HG02852 (cell line): ENCODE measurements around the gene MACO1.
A peak's percentile ranks its signal among the peaks of the same experiment; 100 is the strongest.
"Not testable (repeated sequence)": the region's sequence is repeated elsewhere in the genome, so short reads cannot be mapped to it uniquely, and the experiment has no call there.

Source experiments
- ATAC-seq: cut with Tn5 transposase; IDR thresholded peaks from one replicate; pipeline ENCODE4 v1.9.1; 2021; ENCODE audit warnings: mild to moderate bottlenecking, moderate library complexity; ENCODE audit not compliant: unreplicated experiment

Gene MACO1

DNA sequence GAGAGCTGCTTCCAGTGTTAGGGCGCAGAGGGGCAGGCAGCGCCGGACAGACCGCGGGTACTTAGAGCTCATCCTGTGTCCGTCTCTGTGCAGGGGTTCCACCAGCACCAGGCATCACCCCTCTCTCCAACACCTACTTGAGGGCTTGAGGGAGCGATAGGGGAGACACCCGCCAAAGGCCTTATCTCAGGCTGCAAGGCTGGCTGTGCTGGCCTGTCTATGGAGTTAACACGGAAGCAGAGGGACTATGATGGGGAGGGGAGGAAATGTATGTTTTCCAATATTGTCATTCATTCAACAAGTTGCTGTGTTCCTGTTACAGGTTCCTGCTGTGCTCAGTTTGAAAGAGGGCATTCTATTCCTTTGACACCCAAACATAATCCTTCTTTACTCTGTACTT lies 10.0 kb upstream of the MACO1 start, which contains the start of gene RHCE:
RHCE (minus strand) TSS at position 111 of the 400 bp plus-strand sequence; CDS start at position 72, 39 bp downstream.
- ATAC-seq = not testable (repeated sequence)

DNA sequence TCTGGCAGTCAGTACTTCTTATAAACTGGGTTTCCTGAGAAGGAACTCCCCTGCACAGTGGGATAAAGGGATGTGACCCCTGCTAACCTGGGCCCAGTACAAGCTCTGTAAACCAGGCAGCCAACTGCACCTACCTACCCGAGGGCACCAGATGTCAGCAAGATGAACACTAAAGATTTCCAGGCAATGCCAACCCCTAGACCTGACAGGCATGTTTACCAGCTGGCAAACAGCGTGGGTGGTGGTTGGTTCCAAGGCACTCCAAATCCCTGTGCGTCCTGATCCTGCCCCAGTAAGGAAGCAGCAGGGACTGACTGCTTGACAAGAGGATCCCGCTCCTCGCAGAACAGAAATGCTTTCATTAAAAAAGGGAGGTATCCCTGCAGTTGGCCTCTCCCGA lies 7.5 kb upstream of the MACO1 start:
- ATAC-seq = not testable (repeated sequence)

DNA sequence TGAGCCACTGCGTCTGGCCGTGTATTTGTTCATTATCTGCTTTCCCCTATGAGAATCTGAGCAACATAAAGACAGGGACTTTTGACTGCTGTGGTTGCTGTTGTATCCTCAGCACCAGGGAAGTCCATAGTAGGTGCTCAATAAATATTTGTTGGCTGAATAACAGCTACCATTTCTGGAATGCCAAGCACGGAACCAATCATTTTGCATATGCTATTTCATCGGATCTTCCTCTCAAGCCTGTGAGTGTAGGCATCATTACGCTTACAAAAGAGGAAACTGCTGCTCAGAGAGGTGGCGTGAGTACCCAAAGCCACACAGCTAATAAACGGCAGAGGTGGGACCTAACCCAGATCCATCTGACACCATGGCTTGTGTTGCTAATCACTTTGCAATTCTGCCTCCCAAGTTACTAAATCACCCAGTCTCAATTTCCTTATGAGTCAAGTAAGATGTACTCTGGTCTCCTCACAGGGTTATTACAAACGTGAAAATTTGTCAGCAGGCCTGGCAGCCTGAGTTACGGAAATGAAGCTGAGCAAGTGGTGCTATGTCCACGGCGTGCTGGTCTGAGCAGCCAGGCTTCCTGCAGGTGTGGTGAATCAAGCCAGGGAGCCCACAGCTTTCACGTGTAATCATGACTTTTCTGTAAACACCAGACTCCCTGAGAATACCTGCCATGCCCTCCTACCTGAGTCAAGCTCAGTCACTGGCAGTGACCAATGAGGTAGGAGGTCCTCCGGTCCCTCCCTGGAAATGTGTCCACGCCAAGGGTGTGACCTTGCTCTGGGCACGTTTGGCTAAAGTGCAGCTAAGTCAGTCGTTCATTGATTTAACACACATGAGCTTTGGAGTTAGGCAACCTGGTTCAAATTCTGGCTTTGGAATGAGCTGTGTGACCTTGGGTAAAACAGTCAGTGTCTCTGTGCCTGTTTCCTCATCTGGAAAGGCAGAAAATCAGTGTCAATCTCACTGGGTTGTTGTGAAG lies 5.3 kb upstream of the MACO1 start:
- ATAC-seq = no peak

DNA sequence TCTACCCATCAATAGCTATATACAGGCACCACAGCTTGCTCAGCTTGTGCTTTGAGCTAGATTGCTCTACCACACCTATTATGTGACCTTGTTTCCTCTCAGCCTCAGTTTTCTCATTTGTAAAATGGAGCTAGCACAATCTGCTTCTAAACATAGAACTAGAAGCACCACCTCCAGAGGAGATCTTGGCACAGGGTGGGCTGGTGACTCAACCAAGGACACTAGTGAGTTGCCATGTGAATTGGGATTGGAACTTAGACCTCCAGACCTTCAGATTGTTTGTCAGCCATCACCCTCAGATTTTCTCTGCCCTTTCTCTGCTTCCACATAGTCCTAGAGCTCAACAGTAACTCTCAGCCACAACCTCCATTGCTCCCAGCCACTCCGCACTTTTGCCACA lies 3.0 kb upstream of the MACO1 start:
- ATAC-seq = no peak

DNA sequence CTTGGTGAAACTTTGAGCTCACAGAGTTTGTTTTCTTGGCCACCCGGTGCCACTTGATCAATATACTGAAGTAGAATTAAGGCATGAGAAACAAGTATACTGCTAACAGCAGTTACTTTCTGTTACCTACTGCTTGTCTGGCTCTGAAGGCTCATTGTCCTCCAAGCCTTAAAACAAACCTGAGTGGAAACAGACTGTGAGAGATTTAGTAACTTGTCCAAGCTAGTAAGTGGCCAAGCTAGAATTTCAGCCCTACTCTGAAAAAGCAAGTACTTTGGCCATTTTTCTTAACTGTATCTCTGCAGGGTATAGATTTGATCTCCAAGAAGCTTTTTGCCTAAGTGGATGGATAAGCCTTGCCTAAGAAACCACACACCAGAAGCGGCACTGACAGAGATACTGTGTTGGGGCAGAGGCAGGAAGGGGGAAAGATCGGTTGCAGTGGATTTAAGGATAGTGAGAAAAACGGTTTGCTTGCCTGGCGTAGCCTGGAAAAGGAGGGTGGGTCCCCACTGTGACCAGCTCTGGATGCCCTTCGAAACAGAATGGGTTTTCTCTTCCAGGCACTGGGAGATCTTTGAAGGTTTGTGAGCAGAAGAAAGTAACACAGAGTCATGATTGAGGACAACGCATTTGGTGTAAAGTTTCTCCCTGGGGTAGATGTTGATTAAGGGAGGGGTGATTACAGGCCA lies 2.1 kb upstream of the MACO1 start:
- ATAC-seq = no peak

DNA sequence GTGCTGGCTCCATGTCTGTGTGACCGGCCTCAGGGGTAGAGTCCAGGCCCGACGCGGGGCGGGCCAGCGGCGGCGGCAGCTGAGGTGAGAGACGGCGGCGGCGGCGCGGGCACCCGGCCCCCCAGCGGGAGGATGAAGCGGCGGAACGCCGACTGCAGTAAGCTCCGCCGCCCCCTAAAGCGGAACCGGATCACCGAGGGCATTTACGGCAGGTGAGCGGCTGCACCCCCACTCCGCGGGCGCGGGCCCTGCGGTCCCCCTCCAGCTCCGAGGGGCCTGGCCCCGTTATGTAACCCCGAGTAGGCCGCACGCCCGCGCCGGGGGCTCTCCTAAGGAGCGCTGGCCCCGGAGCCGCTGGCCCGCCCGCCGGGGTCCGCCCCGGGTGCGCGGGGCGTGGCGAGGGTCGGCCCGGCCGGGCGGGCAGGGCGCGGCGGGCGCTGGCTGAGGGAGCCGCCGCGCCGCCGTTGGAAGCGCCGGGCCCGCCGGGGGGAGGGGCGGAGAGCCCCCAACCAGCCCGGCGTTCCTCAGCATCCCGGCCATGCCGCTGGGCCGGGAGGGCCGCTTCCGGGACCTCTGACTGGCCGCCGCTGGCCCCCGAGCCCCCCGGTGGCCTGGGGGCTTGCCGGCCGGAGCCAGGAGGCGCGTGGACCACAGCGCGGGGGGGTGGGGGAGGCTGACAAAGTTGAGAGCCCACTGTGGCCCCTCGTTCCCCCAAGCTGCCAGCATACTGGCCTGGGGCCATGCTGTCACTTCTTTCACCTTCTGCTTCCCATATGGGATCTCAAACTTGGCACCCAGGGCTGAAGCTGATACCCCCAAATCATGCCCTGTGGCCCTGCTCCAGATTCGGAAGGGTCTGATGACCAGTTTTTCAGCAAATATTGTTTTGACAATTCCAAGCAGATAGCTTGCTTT lies 527 bp downstream of the MACO1 start:
- peak; percentile 20 for ATAC-seq

DNA sequence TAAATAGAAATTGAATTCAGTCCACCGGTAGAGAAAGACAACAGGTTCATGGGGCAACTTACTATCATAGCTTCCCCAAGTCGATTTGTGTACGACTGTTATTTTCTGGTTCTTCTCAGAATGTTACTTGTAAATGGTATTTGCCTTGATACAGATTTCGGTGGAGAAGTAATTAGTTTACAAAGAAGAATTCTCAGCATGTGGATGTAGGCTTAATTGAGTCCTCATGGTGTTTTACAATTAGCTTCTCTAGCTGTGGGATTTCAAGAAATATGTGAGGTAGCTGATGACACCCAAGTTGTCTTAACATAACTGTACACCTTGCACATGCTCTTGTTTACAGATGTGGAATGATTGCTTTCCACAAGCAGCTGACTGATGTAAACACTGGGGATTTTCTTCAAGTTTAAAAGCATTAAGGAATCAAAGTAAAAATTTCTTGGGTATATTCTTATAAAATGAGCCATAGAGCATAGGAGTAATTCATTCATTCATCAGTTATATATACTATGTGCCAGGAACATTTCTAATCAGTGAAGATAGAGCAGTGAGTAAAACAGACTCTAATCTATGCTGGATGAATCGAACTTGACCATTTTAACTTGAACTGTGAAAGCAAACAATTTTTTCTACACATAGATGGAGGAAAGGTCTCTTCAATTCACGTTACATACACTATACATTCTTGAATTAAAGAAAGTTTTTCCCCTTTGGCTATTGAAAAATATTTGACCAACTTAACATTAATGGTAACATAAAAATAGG lies 1.4 kb downstream of the MACO1 start:
- ATAC-seq = no peak

DNA sequence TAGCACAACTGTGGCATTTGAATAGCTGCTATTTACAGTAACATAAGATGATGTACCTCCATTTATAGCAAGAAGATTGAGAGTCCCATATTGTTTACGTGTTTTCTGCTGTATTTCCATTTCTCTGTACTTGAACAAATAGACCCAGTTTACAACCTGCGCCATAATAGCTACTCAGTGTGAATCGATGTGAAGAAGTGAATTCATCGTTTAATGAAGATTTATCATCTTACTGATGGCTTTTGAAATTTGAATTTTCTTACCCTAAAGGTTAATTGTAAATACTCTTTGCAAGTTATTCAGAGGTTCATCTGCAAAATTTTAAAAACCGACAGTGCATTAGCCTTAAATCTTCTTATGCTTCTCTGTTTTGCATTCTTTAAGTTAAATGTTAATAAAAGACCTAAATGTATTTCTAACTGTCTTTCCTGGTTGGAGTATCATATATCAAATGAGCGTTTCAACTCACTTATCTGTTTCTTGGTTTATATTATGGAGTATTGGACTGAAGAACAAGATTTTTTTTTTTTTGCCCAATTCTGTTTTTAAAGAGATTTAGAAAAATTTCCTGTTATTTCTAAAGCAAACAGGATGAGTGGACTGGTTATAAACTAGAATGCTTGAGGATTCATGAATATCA lies 2.2 kb downstream of the MACO1 start:
- no peak for ATAC-seq

DNA sequence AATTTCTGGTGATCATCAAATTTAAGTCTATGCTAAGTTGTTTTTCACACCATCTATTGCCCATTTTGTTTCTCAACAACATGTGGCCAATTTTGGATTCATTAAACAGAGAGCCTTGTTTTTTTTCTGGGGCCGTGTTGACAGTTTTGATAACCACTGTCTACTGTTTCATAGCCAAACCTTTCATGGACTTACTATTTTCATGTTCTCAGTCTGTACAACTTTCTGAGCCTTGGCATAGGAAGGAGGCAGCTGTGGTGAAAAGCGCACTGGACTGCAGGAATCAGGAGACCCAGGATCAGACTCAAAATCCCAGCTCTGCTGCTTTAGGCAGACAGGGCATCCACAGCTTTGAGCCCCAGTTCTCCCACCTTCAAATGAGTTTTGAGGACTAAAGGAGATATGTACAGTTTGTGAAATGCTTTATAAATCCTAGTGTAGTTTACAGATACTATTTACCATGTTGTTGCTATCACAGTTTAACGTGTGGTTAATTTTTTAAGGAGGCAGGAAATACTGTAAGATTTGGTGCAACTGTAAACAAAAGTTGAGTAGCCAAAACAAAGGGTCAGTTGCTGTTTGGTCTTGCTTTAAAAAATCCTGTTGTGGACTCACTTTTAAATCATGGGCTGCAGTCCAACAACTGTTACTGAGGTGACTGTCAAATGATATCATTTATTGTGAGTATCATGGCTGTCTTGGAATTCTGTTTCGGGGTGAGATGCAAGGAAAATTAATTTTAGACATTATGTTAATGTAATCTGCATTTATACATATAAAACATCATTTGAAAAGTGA lies 2.9 kb downstream of the MACO1 start:
- no peak for ATAC-seq

DNA sequence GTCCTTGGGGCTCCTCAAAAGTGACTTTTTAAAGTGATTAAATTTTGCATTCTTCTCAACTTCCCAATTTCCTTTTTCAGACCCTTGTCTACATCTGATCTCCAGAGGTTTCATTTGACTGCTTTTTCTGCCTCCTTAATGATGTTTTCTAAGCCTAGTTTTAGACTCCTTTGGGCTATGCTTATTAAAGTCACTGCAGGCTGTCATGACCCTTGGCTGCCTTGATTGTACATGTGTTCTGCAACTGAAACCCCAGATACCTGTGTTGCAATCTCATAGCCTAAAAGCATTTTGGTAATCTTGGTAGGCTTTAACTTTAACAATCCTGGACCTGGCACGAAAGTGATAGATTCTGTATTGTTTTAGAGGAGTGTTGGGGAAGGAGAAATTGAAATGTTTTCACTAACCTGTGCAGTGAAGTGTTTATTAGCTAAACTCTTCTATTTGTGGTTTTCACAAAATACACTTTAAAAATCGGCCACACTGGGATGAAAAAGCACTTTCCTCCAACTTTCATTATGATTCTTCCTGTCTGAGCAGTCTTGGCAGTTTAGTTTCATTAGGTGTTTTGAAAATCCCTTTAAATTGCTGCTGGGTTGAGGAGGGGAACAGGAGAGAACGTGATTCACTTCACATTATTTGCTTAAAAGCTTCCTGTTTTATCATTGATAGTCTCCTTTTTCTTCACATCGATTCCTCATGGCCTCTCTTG lies 4.9 kb downstream of the MACO1 start:
- no peak for ATAC-seq

DNA sequence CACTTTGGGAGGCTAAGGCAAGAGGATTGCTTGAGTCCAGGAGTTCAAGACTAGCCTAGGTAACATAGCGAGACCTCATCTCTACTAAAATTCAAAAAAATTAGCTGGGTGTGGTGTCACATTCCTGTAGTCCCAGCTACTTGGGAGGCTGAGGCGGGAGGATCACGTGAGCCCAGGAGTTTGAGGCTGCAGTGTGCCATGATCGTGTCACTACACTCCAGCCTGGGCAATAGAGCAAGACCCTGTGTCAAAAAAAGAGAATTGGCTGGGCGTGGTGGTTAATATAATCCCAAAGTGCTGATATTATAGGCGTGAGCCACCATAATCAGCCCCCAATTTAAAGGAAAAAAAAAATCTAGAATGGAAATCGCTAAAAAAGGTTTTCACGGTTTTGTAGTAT lies 7.0 kb downstream of the MACO1 start:
- ATAC-seq = no peak

DNA sequence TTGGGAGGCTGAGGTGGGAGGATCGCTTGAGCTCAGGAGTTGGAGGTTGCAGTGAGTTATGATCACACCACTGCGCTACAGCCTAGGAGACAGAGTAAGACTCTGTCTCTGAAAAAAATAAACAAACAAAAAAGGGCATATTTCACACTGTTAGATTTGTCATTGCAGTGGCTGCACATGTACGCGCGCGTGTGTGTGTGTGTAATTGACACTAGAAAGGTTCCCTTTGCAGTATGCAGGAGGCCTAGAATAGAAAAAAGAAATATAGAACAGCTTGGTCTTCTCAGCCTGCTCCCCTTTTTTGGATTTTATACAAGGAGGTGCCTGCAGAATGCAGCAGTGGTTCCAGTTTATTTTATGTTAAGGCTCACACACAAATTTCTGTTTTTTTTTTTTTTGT lies 8.6 kb downstream of the MACO1 start:
- ATAC-seq = no peak

DNA sequence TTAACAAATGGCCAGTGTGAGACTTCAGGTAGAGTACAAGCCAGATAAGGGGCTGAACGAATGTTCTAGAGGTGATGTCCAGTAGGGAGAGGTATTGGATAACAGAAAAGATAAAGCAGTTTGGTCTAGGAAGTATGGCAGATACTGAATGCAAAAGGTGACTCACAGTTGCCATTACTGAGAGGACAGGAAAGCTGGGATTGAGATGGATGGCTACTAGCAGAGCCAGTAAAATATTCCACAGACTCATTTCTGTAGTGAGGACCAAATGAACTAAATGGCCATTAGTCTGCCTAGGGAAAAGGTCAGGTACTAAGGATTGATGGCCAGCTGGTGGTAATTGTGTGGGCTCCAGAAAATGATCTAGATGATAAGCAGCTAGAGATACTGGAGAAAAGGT lies 11.5 kb downstream of the MACO1 start:
- ATAC-seq = no peak

DNA sequence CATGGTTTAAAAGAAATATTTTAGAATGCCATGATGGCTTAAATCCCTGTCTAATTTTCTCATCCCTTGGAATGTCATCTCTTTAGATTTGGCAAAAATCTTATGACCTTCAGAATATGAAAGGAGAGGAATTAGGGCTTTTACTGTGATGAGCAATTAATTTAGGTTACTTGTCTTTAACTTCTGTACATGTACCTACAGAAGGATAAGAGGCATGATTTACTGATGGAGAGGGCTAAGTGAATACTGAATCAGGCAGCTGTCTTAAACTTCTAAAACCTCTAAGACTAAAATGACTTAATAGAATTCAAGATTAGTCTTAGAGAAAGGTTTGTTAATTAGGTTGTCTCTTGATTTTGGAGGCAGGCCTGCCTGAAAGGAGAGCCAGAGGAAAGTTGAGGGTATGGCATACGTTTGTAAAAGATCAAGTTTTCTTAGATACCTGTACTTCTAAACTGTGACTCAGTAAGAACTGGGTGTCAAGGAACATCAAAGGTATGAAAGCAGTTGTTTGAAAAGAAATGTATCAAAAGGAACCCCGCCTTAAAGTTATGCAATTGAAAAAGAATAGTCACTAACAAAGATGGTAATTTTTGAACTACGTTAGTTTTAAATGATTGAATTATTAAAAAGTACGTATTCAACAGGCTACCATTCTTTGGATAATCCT lies 12.5 kb downstream of the MACO1 start:
- no peak for ATAC-seq

DNA sequence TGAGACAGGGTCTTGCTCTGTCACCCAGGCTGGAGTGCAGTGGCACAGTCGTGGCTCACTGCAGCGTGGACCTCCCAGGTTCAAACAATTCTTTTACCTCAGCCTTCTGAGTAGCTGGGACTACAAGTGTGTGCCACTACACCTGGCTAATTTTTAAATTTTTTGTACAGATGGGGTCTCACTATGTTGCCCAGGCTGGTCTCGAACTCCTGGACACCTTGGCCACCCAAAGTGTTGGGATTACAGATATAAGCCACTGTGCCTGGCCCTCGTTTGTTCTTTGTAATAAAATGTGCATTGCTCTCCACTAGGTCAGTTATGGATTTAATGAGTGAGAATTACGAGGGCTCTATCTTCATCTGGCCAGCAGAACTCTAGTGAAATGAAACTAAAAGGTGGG lies 13.9 kb downstream of the MACO1 start:
- not testable (repeated sequence) for ATAC-seq

DNA sequence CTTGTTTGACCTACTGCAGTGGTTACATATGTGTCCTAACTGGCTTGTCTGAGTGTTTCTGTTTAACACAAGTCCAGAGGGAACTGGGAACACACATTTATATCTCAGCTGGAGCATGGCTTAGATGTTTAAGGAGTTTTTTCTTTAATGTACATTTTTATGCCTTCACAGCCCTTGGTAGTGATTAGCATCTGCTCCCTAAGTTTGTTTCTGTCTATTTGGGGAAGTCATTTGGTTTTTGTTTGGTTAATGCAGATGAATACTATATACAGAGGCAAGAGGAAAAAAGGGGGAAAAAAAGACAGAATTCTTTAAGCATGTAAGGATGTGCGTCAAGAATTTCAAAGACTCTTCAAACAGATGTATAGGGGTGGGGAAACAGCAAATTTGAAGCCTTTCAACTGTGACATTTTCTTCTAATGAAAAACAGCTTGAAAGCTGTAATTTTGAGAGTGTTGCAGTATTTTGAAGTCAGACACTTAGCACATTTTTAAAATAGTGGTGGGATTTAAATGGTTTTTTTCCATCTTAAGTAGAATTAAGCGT lies 15.4 kb downstream of the MACO1 start:
- no peak for ATAC-seq

DNA sequence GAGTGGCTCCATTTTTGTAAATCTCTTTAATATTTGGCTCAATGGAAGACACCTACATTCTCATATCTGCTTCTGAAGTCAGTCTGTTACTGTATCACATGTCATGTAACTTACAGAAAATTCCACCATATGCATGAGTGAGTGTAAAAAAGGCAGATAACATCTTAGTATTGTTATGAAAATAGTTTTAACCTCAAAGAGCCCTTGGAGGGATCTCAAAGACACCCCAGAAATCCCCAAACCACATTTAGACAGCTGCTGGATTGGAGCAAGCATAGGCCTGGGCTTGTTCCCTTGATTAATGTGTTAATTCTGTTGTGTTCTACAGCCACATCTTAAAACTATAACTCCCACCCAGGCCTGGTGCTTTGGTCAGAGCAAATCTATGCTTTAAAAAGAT lies 16.9 kb downstream of the MACO1 start:
- peak; percentile 68 for ATAC-seq
